ENCODE measurements around the gene LRRC17.

- TF ChIP-seq, protein P1, sequence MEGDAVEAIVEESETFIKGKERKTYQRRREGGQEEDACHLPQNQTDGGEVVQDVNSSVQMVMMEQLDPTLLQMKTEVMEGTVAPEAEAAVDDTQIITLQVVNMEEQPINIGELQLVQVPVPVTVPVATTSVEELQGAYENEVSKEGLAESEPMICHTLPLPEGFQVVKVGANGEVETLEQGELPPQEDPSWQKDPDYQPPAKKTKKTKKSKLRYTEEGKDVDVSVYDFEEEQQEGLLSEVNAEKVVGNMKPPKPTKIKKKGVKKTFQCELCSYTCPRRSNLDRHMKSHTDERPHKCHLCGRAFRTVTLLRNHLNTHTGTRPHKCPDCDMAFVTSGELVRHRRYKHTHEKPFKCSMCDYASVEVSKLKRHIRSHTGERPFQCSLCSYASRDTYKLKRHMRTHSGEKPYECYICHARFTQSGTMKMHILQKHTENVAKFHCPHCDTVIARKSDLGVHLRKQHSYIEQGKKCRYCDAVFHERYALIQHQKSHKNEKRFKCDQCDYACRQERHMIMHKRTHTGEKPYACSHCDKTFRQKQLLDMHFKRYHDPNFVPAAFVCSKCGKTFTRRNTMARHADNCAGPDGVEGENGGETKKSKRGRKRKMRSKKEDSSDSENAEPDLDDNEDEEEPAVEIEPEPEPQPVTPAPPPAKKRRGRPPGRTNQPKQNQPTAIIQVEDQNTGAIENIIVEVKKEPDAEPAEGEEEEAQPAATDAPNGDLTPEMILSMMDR (IDR thresholded peaks at IDR 0.05): no peak
- TF ChIP-seq POLR2A (IDR thresholded peaks at IDR 0.05; ENCODE audit: low read depth) (no peak), POLR2AphosphoS5 (IDR thresholded peaks at IDR 0.05) (no peak)
Measured at GRCh38 chr7:102873470-102874165, 39.2 kb upstream of the LRRC17 start.

Measured in esophagus muscularis mucosa (tissue), 3 donors.